ENCODE data around the gene AMZ1. TPM values are rescaled to one million over a fixed set of nuclear protein-coding genes. Genes with fewer than 3 reads are reported as not detected.

AMZ1 gene
- total RNA-seq, 1 donor from 2014 or later = not detected

DNA sequence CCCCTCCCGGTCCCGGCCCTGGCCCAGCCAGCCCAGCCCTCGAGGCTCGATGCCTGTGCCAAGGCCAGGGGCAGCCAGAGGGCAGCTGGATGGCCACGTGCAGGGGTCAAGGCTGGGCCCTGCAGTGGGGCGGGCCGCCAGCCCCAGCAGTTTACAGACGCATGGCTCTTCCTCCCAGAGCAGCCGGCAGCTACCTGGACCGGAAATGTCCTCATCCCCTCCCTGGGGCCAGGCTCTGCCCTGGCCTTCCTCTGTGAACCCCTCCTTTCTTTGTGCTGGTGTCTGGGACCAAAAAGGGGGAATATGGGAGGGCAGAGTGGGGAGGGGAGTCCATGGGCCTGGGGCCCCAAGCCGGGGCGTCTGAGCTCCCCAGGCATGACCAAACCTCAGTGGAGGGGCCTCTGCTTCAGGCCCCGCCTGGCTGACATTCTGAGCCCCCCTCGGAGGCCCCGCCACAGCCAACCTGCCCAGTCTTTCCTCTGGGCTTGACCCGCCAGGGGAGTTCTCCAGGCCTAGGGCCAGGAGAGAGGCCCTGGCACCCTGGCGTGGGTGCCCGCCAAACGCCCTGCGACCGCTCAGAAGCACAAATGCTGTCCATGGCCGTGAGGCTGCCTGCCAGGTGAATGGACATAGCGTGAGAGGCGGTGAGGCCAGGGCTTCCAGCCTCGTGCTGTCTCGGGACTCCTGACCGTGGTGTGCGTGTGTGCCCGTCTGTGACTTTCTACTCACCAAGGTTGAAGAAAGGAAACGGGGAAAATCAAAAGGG is 24.7 kb upstream of the AMZ1 start:
- no peak overlapping the region for H3K4me3 Mint-ChIP-seq
- peaks cover 7% of the 10 kb centered on the region for H3K27me3 Mint-ChIP-seq (ENCODE audit: low read depth)
- H3K9me3 Mint-ChIP-seq = no peaks in the 10 kb centered on the region
- DNase-seq (ENCODE audit: low read depth, low spot score) = no peak
- no peak overlapping the region for H3K27ac Mint-ChIP-seq (ENCODE audit: unreplicated experiment)
- TF ChIP-seq, protein P1, sequence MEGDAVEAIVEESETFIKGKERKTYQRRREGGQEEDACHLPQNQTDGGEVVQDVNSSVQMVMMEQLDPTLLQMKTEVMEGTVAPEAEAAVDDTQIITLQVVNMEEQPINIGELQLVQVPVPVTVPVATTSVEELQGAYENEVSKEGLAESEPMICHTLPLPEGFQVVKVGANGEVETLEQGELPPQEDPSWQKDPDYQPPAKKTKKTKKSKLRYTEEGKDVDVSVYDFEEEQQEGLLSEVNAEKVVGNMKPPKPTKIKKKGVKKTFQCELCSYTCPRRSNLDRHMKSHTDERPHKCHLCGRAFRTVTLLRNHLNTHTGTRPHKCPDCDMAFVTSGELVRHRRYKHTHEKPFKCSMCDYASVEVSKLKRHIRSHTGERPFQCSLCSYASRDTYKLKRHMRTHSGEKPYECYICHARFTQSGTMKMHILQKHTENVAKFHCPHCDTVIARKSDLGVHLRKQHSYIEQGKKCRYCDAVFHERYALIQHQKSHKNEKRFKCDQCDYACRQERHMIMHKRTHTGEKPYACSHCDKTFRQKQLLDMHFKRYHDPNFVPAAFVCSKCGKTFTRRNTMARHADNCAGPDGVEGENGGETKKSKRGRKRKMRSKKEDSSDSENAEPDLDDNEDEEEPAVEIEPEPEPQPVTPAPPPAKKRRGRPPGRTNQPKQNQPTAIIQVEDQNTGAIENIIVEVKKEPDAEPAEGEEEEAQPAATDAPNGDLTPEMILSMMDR (conservative IDR thresholded peaks at IDR 0.05) = no peak
- no peaks in the 10 kb centered on the region for H3K4me1 Mint-ChIP-seq
- no peaks in the 10 kb centered on the region for H3K36me3 Mint-ChIP-seq (ENCODE audit: low read depth)

DNA sequence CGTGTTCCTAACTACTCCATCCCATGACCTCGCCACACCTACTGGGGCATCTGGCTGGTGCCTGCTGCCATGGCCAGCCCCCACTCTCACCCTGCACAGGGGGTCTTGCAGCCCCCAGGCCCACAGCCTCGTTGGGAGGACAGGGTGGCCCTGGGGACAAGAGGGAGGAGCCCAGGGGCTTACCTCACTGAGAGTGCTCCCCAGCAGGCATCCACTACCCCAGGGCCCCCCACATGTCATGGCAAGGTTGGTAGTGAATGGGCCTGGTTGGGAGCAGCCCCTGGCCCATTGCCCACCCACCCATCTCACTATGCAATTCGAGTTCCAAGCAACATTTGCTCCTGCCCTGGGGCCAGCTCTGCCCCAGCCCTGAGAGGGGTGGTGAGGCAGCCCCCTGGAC is 24.0 kb upstream of the AMZ1 start:
- no peaks in the 10 kb centered on the region for H3K36me3 Mint-ChIP-seq (ENCODE audit: low read depth)
- H3K9me3 Mint-ChIP-seq = no peaks in the 10 kb centered on the region
- peaks cover 7% of the 10 kb centered on the region for H3K27me3 Mint-ChIP-seq (ENCODE audit: low read depth)
- no peaks in the 10 kb centered on the region for H3K4me1 Mint-ChIP-seq
- H3K27ac Mint-ChIP-seq (ENCODE audit: unreplicated experiment) = no peak overlapping the region
- TF ChIP-seq, protein P1 (conservative IDR thresholded peaks at IDR 0.05) = no peak
- no peak overlapping the region for H3K4me3 Mint-ChIP-seq
- no peak for DNase-seq (ENCODE audit: low read depth, low spot score)

DNA sequence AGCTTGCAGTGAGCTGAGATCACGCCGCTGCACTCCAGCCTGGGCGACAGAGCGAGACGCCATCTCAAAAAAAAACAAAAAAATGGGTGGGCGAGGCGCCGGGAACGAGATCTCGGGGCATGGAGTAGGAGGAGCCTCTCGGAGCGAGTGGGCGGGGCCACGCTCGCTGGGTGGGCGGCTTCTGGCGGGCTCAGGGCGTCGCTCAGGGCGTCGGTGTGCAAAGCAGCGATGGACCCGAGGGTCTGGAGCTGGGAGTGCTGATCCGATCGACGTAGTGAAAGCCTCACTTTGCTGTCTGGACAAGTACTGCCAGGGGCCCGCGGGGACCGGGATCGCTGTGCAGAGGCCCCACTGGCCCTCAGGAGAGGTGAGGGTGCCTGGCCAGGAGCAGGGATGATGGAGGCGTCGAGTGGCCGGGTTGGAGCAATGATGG is 22.6 kb upstream of the AMZ1 start:
- H3K27ac Mint-ChIP-seq (ENCODE audit: unreplicated experiment) = no peak overlapping the region
- TF ChIP-seq, protein P1 (conservative IDR thresholded peaks at IDR 0.05) = no peak
- no peak for DNase-seq (ENCODE audit: low read depth, low spot score)

DNA sequence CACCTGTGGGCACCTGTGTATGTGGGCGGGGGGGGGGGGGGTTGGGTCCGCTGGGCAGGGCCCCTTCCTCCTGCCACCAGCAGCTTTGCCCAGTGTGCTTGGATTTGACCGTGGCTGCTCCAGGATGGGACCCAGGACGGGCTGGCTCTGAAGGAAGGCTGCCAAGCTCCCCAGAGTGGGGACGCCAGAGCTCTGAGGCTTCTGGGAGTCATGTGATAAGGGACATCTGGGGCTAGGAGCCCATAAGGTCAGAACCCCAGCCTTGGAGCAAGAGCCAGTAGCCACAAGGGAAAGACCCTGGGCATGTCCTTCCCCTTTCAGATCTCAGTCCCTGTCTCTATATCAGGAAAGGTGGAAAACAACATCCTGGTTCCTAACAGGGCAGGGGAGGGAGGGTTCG is 21.8 kb upstream of the AMZ1 start:
- H3K36me3 Mint-ChIP-seq (ENCODE audit: low read depth) = no peaks in the 10 kb centered on the region
- no peak overlapping the region for H3K27ac Mint-ChIP-seq (ENCODE audit: unreplicated experiment)
- TF ChIP-seq, protein P1 (conservative IDR thresholded peaks at IDR 0.05) = no peak
- peaks cover 19% of the 10 kb centered on the region for H3K27me3 Mint-ChIP-seq (ENCODE audit: low read depth)
- no peak overlapping the region for H3K4me3 Mint-ChIP-seq
- no peaks in the 10 kb centered on the region for H3K9me3 Mint-ChIP-seq
- no peak for DNase-seq (ENCODE audit: low read depth, low spot score)
- H3K4me1 Mint-ChIP-seq = no peaks in the 10 kb centered on the region

More for the DNA sequence above, 22.6 kb upstream of the AMZ1 start:
- peaks cover 13% of the 10 kb centered on the region for H3K27me3 Mint-ChIP-seq (ENCODE audit: low read depth)
- H3K9me3 Mint-ChIP-seq = no peaks in the 10 kb centered on the region
- H3K4me3 Mint-ChIP-seq = no peak overlapping the region
- no peaks in the 10 kb centered on the region for H3K4me1 Mint-ChIP-seq
- H3K36me3 Mint-ChIP-seq (ENCODE audit: low read depth) = no peaks in the 10 kb centered on the region

DNA sequence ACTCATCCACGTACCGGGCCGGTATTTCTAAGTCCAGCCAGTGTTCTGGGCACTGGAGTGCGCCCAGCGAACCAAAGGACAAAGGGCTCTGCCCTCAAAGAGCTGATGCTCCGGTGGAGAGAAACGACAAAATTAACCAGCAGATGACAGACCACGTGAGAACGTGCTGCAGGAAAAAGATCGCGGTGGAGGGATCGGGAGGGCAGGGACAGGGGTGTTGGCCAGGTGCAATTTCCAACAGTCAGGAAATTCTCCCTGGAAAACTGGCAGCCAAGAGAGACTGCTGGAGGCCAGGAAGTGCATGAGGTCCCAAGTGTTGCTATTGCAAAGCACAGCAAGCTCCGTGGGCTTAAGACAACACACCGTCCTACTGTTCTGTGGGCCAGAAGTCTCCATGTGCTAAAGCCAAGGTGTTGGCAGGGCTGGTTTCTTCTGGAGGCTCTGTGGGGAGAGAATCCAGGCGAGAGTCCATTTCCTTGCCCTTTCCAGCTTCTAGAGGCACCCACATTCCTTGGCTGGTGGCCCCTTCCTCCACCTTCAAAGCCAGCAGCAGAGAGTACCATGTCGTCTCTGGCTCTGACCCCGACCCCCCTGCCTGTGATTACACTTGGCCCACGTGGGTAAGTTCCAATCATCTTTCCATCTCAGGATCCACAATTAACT is 21.3 kb upstream of the AMZ1 start:
- no peaks in the 10 kb centered on the region for H3K9me3 Mint-ChIP-seq
- no peak for DNase-seq (ENCODE audit: low read depth, low spot score)
- TF ChIP-seq, protein P1 (conservative IDR thresholded peaks at IDR 0.05) = no peak
- peak overlapping the region; percentile 20 for H3K4me3 Mint-ChIP-seq
- peaks cover 19% of the 10 kb centered on the region for H3K27me3 Mint-ChIP-seq (ENCODE audit: low read depth)
- no peaks in the 10 kb centered on the region for H3K4me1 Mint-ChIP-seq
- no peaks in the 10 kb centered on the region for H3K36me3 Mint-ChIP-seq (ENCODE audit: low read depth)
- no peak overlapping the region for H3K27ac Mint-ChIP-seq (ENCODE audit: unreplicated experiment)

All from neural crest cell (in vitro differentiated cells).